HepG2 (cell line): ENCODE measurements around the gene ADAMTS16. TPM values are rescaled to one million over a fixed set of nuclear protein-coding genes. Genes with fewer than 3 reads are reported as not detected.

Source experiments
- ATAC-seq: fragments of 200-7000 bp; cut with Tn5 transposase; 3 replicates; pipeline ENCODE4 v1.9.1; 2020; ENCODE audit warnings: mild to moderate bottlenecking, moderate library complexity
- BruUV-seq: library from RNA; stranded (reverse); fragments of 400-500 nt; replicated peaks from 2 replicates; lab custom pipeline; 2021; lab: Mats Ljungman, UMichigan
- CTCF ChIA-PET: fragments of 300-600 bp; formaldehyde crosslinking; extraction: SDS; loops from one replicate; lab custom pipeline; 2021; ENCODE audit warnings: low total read pairs, inconsistent platforms, low intra/inter-chr PET ratio; lab: Yijun Ruan, JAX
- POLR2A ChIA-PET: fragments of 350-600 bp; sonication (Branson Sonifier 250); formaldehyde crosslinking; loops from one replicate; lab custom pipeline; 2020; ENCODE audit warnings: antibody characterized with exemption, inconsistent platforms; lab: Yijun Ruan, JAX
- DNase-seq: peaks from one replicate; pipeline ENCODE4 v3.0.0-alpha.2; 2015; ENCODE audit warnings: low spot score
- FAIRE-seq: peaks from 3 replicates; lab custom pipeline; 2011; peaks lifted over from hg19 to GRCh38; lab: Jason Lieb, UNC
- H2AFZ ChIP-seq: one replicate; pipeline ENCODE4 v1.6.1; 2011; ENCODE audit warnings: low read length, inconsistent platforms
- H3K27ac ChIP-seq: fragments of 300-600 bp; 3 replicates; pipeline ENCODE4 v1.8.0; 2011; ENCODE audit warnings: mixed run types, mild to moderate bottlenecking, mixed read lengths, low read length, inconsistent platforms; ENCODE audit not compliant: insufficient read depth; ENCODE audit errors: extremely low read length
- H3K27me3 ChIP-seq, 2 experiments: fragments of 200-600 bp in 1 of 2; 2 replicates in 1 of 2; 3 replicates in 1 of 2; pipeline versions ENCODE4 v1.6.0 to v1.8.0; 2011; ENCODE audit warnings: low read length in 2 of 2, mild to moderate bottlenecking in 2 of 2, moderate library complexity in 2 of 2, inconsistent platforms in 1 of 2; ENCODE audit not compliant: insufficient read depth in 2 of 2, control insufficient read depth in 1 of 2
- H3K36me3 ChIP-seq, 2 experiments: fragments of 200-600 bp in 1 of 2; replicated peaks in 1 of 2; 2 replicates in 1 of 2; 3 replicates in 1 of 2; pipeline versions ENCODE4 v1.5.1 to v1.8.0; 2011; ENCODE audit warnings: low read length in 2 of 2, inconsistent platforms in 1 of 2; ENCODE audit not compliant: insufficient read depth in 2 of 2, control insufficient read depth in 1 of 2
- H3K4me1 ChIP-seq: 2 replicates; pipeline ENCODE4 v1.5.1; 2012; ENCODE audit warnings: low read length, inconsistent platforms; ENCODE audit not compliant: insufficient read depth
- H3K4me2 ChIP-seq: 2 replicates; pipeline ENCODE4 v1.6.0; 2011; ENCODE audit warnings: low read depth, low read length, inconsistent platforms
- H3K4me3 ChIP-seq, 3 experiments: fragments of 200-600 bp in 1 of 3; sonication (generic), shearing (Covaris generic) in 1 of 3; replicated peaks in 1 of 3; 2 replicates each; pipeline ENCODE4 v1.5.1; 2011 to 2016; ENCODE audit warnings: low read length in 3 of 3, inconsistent platforms in 2 of 3, low read depth in 2 of 3, mild to moderate bottlenecking in 2 of 3, control low read depth in 1 of 3, mixed read lengths in 1 of 3; ENCODE audit not compliant: insufficient read depth in 1 of 3
- H3K79me2 ChIP-seq: one replicate; pipeline ENCODE4 v1.6.1; 2011; ENCODE audit warnings: low read length, inconsistent platforms; ENCODE audit not compliant: insufficient read depth
- H3K9ac ChIP-seq: 2 replicates; pipeline ENCODE4 v1.6.0; 2011; ENCODE audit warnings: mild to moderate bottlenecking, low read depth, low read length, inconsistent platforms; ENCODE audit not compliant: insufficient read depth
- H3K9me3 ChIP-seq: 2 replicates; pipeline ENCODE4 v1.5.1; 2012; ENCODE audit warnings: mild to moderate bottlenecking, low read length
- H4K20me1 ChIP-seq: 2 replicates; pipeline ENCODE4 v1.6.0; 2011; ENCODE audit warnings: inconsistent platforms, mild to moderate bottlenecking, low read length, moderate library complexity; ENCODE audit not compliant: insufficient read depth
- ATRX ChIP-seq: sonication (generic); formaldehyde crosslinking; IDR thresholded peaks from 2 replicates; pipeline ENCODE4 v1.4.0; 2020; ENCODE audit warnings: missing genetic modification reagents, borderline replicate concordance
- BCL6 ChIP-seq: IDR thresholded peaks from 2 replicates; pipeline ENCODE4 v1.6.1; 2016; ENCODE audit warnings: missing genetic modification reagents, missing compliant biosample characterization
- EHMT2 ChIP-seq: fragments of 200-600 bp; sonication (generic); IDR thresholded peaks from 2 replicates; pipeline ENCODE4 v1.7.0; 2017; ENCODE audit warnings: antibody characterized with exemption, low read depth, low read length, borderline replicate concordance
- GATAD2A ChIP-seq: IDR thresholded peaks from 2 replicates; pipeline ENCODE4 v1.6.1; 2016
- HNRNPH1 ChIP-seq: fragments of 200-400 bp; formaldehyde crosslinking; optimal IDR thresholded peaks from 2 replicates; pipeline ENCODE3; 2017; ENCODE audit warnings: mild to moderate bottlenecking, low read depth, low read length
- MYNN ChIP-seq: sonication (generic); formaldehyde crosslinking; IDR thresholded peaks from 2 replicates; pipeline ENCODE4 v1.4.0; 2020; ENCODE audit warnings: mild to moderate bottlenecking, low read depth, missing genetic modification reagents
- PAWR ChIP-seq: sonication (generic); formaldehyde crosslinking; IDR thresholded peaks from 2 replicates; pipeline ENCODE4 v1.4.0; 2020; ENCODE audit warnings: missing genetic modification reagents, mild to moderate bottlenecking, borderline replicate concordance
- RFX1 ChIP-seq: fragments of 450-650 bp; IDR thresholded peaks from 2 replicates; pipeline ENCODE4 v1.6.1; 2017
- SIN3A ChIP-seq: IDR thresholded peaks from 2 replicates; pipeline ENCODE4 v1.6.1; 2011; ENCODE audit warnings: low read depth, mild to moderate bottlenecking, control low read depth, low read length, borderline replicate concordance
- TSC22D2 ChIP-seq: sonication (generic); formaldehyde crosslinking; IDR thresholded peaks from 2 replicates; pipeline ENCODE4 v1.5.1; 2020; ENCODE audit warnings: missing genetic modification reagents, mild to moderate bottlenecking, borderline replicate concordance
- ZBTB20 ChIP-seq: sonication (generic); formaldehyde crosslinking; IDR thresholded peaks from 2 replicates; pipeline ENCODE4 v1.8.1; 2023; ENCODE audit warnings: missing genetic modification reagents, low read depth, mild to moderate bottlenecking, borderline replicate concordance
- ZFP37 ChIP-seq: sonication (generic); formaldehyde crosslinking; IDR thresholded peaks from 2 replicates; pipeline ENCODE4 v1.4.0; 2020; ENCODE audit warnings: missing genetic modification reagents, borderline replicate concordance
- ZFP41 ChIP-seq: sonication (generic); formaldehyde crosslinking; IDR thresholded peaks from 2 replicates; pipeline ENCODE4 v1.4.0; 2020; ENCODE audit warnings: mild to moderate bottlenecking, missing genetic modification reagents, borderline replicate concordance
- ZFX ChIP-seq: sonication (generic); formaldehyde crosslinking; IDR thresholded peaks from 2 replicates; pipeline ENCODE4 v1.4.0; 2020; ENCODE audit warnings: mild to moderate bottlenecking, low read depth, missing genetic modification reagents, moderate library complexity
- ZKSCAN1 ChIP-seq: fragments of 150-350 bp; IDR thresholded peaks from 2 replicates; pipeline ENCODE4 v1.6.1; 2014; ENCODE audit warnings: low read length
- ZNF629 ChIP-seq: sonication (generic); formaldehyde crosslinking; conservative IDR thresholded peaks from 2 replicates; pipeline ENCODE4 v1.5.0; 2020; ENCODE audit warnings: missing genetic modification reagents
- ZNF761 ChIP-seq: sonication (generic); formaldehyde crosslinking; conservative IDR thresholded peaks from 2 replicates; pipeline ENCODE4 v1.4.0; 2020; ENCODE audit warnings: mild to moderate bottlenecking, missing genetic modification reagents
- WGBS: methylation state at CpG from one replicate; pipeline ENCODE4 v1.1.6; 2017; ENCODE audit warnings: low lambda C conversion rate; 5-methylcytosine and 5-hydroxymethylcytosine counted together
- in situ Hi-C: cut with HindIII; loops from 2 replicates; pipeline ENCODE4 v1.10.0; 2017; ENCODE audit warnings: low pct_unique_long_range_greater_than_20kb; ENCODE audit not compliant: extremely low pct_ligation_motif_present
- intact Hi-C: fragments of 100-400 bp; cut with micrococcal nuclease; formaldehyde crosslinking; loops from one replicate; pipeline ENCODE4 v1.10.0; 2022; ENCODE audit not compliant: unreplicated experiment
- polyA plus RNA-seq, 8 experiments: library from polyadenylated mRNA; depleted of rRNA in 3 of 8; stranded (reverse) in 7 of 8; unstranded in 1 of 8; fragments of >200 nt; fragmentation: Illumina TruSeq in 4 of 8; extraction: Trizol in 4 of 8; gene quantifications; 2 replicates each; pipeline versions ENCODE4 v1.2.1 to v1.2.3, GENCODE V29; 2011 to 2016; ENCODE audit warnings: low read depth in 4 of 8, missing spikeins in 1 of 8, mixed read lengths in 1 of 8; ENCODE audit not compliant: insufficient read depth in 1 of 8
- total RNA-seq, 5 experiments: library from RNA; depleted of rRNA; stranded (reverse); fragments of >200 nt; fragmentation: Illumina TruSeq; extraction: Trizol; gene quantifications; 2 replicates each; pipeline ENCODE4 v1.2.3, GENCODE V29; 2016; ENCODE audit warnings: low read depth in 1 of 5
- TF ChIP-seq, protein P1 (sequence below): sonication (generic); formaldehyde crosslinking; IDR thresholded peaks from 2 replicates; pipeline ENCODE4 v1.4.0; 2020; ENCODE audit warnings: mild to moderate bottlenecking, missing genetic modification reagents
- TF ChIP-seq, protein P2 (sequence below): sonication (generic); formaldehyde crosslinking; IDR thresholded peaks from 2 replicates; pipeline ENCODE4 v1.9.0; 2021; ENCODE audit warnings: missing genetic modification reagents, borderline replicate concordance

ADAMTS16 gene
- total and polyA plus RNA-seq, 2 of the 13 experiments (the other 11 are each of a cell fraction or from before 2014, with no cell fraction given) = 0.02 to 0.03 TPM

- no peak for TF ChIP-seq ZBTB20
- TF ChIP-seq GATAD2A (CRISPR knock-in tag) = no peak
Observed at GRCh38 chr5:5234912-5235311, 94.8 kb downstream of the ADAMTS16 start (continued).

- Histone ChIP-seq H3K79me2 (no peaks in the 10 kb centered on the region), H3K27ac (no peak overlapping the region), H3K4me3 (no peak overlapping the region), H3K36me3 (no peaks in the 10 kb centered on the region), H3K4me2 (no peak overlapping the region), H3K9me3 (no peaks in the 10 kb centered on the region), H3K4me1 (no peaks in the 10 kb centered on the region), H3K9ac (no peak overlapping the region)
- FAIRE-seq (no peak), ATAC-seq (no peak), DNase-seq (no peak)
- POLR2A ChIA-PET = no interaction called here
- no TSS peak for BruUV-seq
- in situ Hi-C loops = no loop called here
- no peak for TF ChIP-seq EHMT2
- TF ChIP-seq HNRNPH1 = no peak
- no peak for TF ChIP-seq ZNF629 (CRISPR knock-in tag)
- no peak for TF ChIP-seq ATRX
- TF ChIP-seq ZFP41 = no peak
- TF ChIP-seq ZNF761 (CRISPR knock-in tag) = no peak
- no peak for TF ChIP-seq BCL6
- TF ChIP-seq TSC22D2 (CRISPR knock-in tag) = no peak
- no peak for TF ChIP-seq MYNN (CRISPR knock-in tag)
- TF ChIP-seq PAWR (CRISPR knock-in tag) = no peak
- TF ChIP-seq RFX1 = no peak
- TF ChIP-seq ZKSCAN1 = no peak
- TF ChIP-seq, protein P1, sequence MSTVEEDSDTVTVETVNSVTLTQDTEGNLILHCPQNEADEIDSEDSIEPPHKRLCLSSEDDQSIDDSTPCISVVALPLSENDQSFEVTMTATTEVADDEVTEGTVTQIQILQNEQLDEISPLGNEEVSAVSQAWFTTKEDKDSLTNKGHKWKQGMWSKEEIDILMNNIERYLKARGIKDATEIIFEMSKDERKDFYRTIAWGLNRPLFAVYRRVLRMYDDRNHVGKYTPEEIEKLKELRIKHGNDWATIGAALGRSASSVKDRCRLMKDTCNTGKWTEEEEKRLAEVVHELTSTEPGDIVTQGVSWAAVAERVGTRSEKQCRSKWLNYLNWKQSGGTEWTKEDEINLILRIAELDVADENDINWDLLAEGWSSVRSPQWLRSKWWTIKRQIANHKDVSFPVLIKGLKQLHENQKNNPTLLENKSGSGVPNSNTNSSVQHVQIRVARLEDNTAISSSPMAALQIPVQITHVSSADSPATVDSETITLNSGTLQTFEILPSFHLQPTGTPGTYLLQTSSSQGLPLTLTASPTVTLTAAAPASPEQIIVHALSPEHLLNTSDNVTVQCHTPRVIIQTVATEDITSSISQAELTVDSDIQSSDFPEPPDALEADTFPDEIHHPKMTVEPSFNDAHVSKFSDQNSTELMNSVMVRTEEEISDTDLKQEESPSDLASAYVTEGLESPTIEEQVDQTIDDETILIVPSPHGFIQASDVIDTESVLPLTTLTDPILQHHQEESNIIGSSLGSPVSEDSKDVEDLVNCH (CRISPR knock-in tag) = no peak
- no peak for TF ChIP-seq ZFX
- TF ChIP-seq, protein P2, sequence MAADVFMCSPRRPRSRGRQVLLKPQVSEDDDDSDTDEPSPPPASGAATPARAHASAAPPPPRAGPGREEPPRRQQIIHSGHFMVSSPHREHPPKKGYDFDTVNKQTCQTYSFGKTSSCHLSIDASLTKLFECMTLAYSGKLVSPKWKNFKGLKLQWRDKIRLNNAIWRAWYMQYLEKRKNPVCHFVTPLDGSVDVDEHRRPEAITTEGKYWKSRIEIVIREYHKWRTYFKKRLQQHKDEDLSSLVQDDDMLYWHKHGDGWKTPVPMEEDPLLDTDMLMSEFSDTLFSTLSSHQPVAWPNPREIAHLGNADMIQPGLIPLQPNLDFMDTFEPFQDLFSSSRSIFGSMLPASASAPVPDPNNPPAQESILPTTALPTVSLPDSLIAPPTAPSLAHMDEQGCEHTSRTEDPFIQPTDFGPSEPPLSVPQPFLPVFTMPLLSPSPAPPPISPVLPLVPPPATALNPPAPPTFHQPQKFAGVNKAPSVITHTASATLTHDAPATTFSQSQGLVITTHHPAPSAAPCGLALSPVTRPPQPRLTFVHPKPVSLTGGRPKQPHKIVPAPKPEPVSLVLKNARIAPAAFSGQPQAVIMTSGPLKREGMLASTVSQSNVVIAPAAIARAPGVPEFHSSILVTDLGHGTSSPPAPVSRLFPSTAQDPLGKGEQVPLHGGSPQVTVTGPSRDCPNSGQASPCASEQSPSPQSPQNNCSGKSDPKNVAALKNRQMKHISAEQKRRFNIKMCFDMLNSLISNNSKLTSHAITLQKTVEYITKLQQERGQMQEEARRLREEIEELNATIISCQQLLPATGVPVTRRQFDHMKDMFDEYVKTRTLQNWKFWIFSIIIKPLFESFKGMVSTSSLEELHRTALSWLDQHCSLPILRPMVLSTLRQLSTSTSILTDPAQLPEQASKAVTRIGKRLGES = no peak
- TF ChIP-seq ZFP37 (CRISPR knock-in tag) = no peak
- no peak for TF ChIP-seq SIN3A
- TF ChIP-seq, all 625 proteins: peak for 0
- 34% methylated on average over 4 of the region's 4 CpGs for WGBS
- CTCF ChIA-PET = no interaction called here
- no peak overlapping the region for H2AFZ ChIP-seq
- intact Hi-C loops = no loop called here
- H3K27me3 ChIP-seq = no peaks in the 10 kb centered on the region
- H4K20me1 ChIP-seq = no peaks in the 10 kb centered on the region
Observed at GRCh38 chr5:5235685-5236084, 95.6 kb downstream of the ADAMTS16 start.
